A673 (cell line): ENCODE results near the gene NMB.

Experiments
- CTCF ChIP-seq: fragments of 300-800, 200-600 bp; sonication (generic); conservative IDR thresholded peaks from 2 replicates; pipeline ENCODE4 v1.5.1; 2017; ENCODE audit warnings: low read depth, mild to moderate bottlenecking, antibody characterized with exemption, low read length, moderate library complexity, mixed read lengths
- EZH2 ChIP-seq: fragments of 200-600 bp; sonication (generic); IDR thresholded peaks from 2 replicates; pipeline ENCODE4 v1.6.1; 2017; ENCODE audit warnings: borderline replicate concordance, low read depth, mild to moderate bottlenecking, mixed read lengths, antibody characterized with exemption, low read length; ENCODE audit not compliant: poor library complexity, severe bottlenecking

- TF ChIP-seq CTCF = no peak
- no peak for TF ChIP-seq EZH2
Measured at GRCh38 chr15:84611631-84612030, 46.4 kb downstream of the NMB start.
